DMS 273 treated with DMSO at 0.1 percent for 48 hours (cell line): ENCODE results near the gene TUBGCP3.

Experiments used
- DNase-seq: peaks from one replicate; lab custom pipeline; 2025; lab: John Stamatoyannopoulos, UW

TUBGCP3 gene

GRCh38 chr13:112452380-112453206, 135.4 kb downstream of the TUBGCP3 start:
- no peak for DNase-seq

GRCh38 chr13:112451512-112452379, 136.2 kb downstream of the TUBGCP3 start:
- no peak for DNase-seq

- DNase-seq = no peak
Measured at GRCh38 chr13:112450904-112451240, 137.1 kb downstream of the TUBGCP3 start.

- no peak for DNase-seq
Measured at GRCh38 chr13:112450118-112450903, 137.6 kb downstream of the TUBGCP3 start.

GRCh38 chr13:112449545-112449930, 138.4 kb downstream of the TUBGCP3 start:
- no peak for DNase-seq

GRCh38 chr13:112448621-112449544, 139.1 kb downstream of the TUBGCP3 start:
- no peak for DNase-seq

- no peak for DNase-seq
Measured at GRCh38 chr13:112447761-112448603, 140.0 kb downstream of the TUBGCP3 start.

GRCh38 chr13:112447306-112447705, 140.6 kb downstream of the TUBGCP3 start:
- DNase-seq = no peak

GRCh38 chr13:112446867-112447266, 141.1 kb downstream of the TUBGCP3 start:
- no peak for DNase-seq

GRCh38 chr13:112446347-112446861, 141.5 kb downstream of the TUBGCP3 start:
- no peak for DNase-seq

GRCh38 chr13:112445411-112446271, 142.3 kb downstream of the TUBGCP3 start:
- DNase-seq = no peak

- DNase-seq = no peak
Measured at GRCh38 chr13:112444416-112445399, 143.2 kb downstream of the TUBGCP3 start.

- DNase-seq = no peak
Measured at GRCh38 chr13:112443995-112444311, 144.0 kb downstream of the TUBGCP3 start.

- no peak for DNase-seq
Measured at GRCh38 chr13:112443191-112443994, 144.6 kb downstream of the TUBGCP3 start.

- DNase-seq = no peak
Measured at GRCh38 chr13:112442483-112443090, 145.4 kb downstream of the TUBGCP3 start.

GRCh38 chr13:112441779-112442310, 146.1 kb downstream of the TUBGCP3 start:
- no peak for DNase-seq
